Activated naive CD4-positive, alpha-beta T cell treated with anti-CD3 and anti-CD28 coated beads for 36 hours (primary cell): ENCODE results near the gene COX5B. TPM values are rescaled to one million over a fixed set of nuclear protein-coding genes. Genes with fewer than 3 reads are reported as not detected.
"Not testable (repeated sequence)": the region's sequence is repeated elsewhere in the genome, so short reads cannot be mapped to it uniquely, and the experiment has no call there.

Experiments
- CTCF ChIA-PET: fragments of 350-600 bp; sonication (Branson Sonifier 250); formaldehyde crosslinking; loops from one replicate; lab custom pipeline; 2021; ENCODE audit warnings: antibody characterized with exemption; lab: Charles Lee
- DNase-seq: peaks from one replicate; pipeline ENCODE4 v3.0.0-alpha.2; 2020
- H3K27ac Mint-ChIP-seq: one replicate; pipeline ENCODE4 v1.8.0; 2021; ENCODE audit warnings: mild to moderate bottlenecking, mixed read lengths
- H3K27me3 Mint-ChIP-seq: one replicate; pipeline ENCODE4 v1.8.0; 2021; ENCODE audit warnings: low read depth, mixed read lengths
- H3K36me3 Mint-ChIP-seq: one replicate; pipeline ENCODE4 v1.8.0; 2021; ENCODE audit warnings: low read depth, mixed read lengths
- H3K4me1 Mint-ChIP-seq: one replicate; pipeline ENCODE4 v1.8.0; 2021; ENCODE audit warnings: low read depth, mixed read lengths
- H3K4me3 Mint-ChIP-seq: one replicate; pipeline ENCODE4 v1.8.0; 2021; ENCODE audit warnings: mild to moderate bottlenecking, moderate library complexity, mixed read lengths
- H3K9me3 Mint-ChIP-seq: one replicate; pipeline ENCODE4 v1.8.0; 2021; ENCODE audit warnings: mixed read lengths
- intact Hi-C: fragments of 100-400 bp; cut with micrococcal nuclease; formaldehyde crosslinking; loops from one replicate; pipeline ENCODE4 v1.15.1; 2023
- total RNA-seq, 2 experiments: library from RNA; stranded (reverse); gene quantifications; one replicate each; pipeline ENCODE4 v1.2.3, GENCODE V29; 2021

Gene COX5B, protein sequence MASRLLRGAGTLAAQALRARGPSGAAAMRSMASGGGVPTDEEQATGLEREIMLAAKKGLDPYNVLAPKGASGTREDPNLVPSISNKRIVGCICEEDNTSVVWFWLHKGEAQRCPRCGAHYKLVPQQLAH
- 100 to 1,000 TPM; 245 to 267 TPM for total RNA-seq

DNA sequence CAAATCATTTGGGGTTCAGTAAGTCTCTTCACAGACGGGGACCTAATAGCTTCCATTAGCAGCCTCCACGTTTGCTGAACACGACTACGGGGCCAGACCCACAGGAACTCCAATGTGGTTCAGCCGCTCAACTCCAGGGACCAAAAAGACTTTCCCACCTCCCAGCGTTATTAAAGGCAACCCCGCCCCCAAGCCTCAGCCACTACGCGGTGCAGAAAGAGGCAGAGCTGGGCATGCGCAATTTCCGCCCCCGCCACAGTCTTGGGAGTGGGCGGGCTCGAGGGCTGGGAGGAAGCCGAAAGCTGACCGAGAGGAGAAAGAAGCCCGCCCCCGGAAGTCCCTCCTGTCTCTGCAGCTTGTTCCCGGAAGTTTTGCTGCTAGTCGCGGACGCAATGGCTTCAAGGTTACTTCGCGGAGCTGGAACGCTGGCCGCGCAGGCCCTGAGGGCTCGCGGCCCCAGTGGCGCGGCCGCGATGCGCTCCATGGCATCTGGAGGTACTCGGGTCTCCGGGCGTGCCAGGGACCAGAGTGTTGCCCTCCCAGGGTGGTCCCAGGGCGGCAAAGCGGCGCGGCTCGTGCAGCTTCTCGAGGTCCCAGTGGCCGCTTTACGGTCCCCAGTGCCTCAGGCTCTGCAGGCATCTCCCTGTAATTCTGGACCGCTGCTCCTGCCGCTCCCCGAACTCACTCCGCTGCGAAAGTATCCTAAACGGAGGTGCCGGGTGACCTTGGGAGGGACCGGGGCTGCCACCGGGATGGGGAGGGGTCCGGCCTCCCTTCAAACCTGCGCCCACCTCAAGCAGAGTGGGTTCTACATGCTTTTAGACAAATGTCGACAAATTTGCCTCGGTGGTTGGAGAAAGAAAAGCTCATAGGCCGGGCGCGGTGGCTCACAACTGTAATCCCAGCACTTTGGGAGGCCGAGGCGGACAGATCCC is at the start of gene COX5B:
TSS of gene COX5B (plus strand) at position 368 of the 935 bp plus-strand sequence. CDS start at position 393, 25 bp downstream.
- peak; percentile 99 for DNase-seq
- Mint-ChIP-seq H3K27ac (peak within 1 kb of the TSS; percentile 96), H3K9me3 (no peaks in the 10 kb centered on the region), H3K36me3 (peaks cover 26% of the 10 kb centered on the region), H3K27me3 (no peaks in the 10 kb centered on the region), H3K4me1 (peaks cover 21% of the 10 kb centered on the region), H3K4me3 (peak within 1 kb of the TSS; percentile 94)
- intact Hi-C loops, result loop anchor here (1.0 to 5.0 kb wide), 4 partner anchors 18 to 67 kb away; partner anchors contain the start of genes ACTR1B and ZAP70
- CTCF ChIA-PET, result interaction anchor here (0.8 to 3.2 kb wide), 8 partner anchors 16 to 68 kb away, joined by 3 to 23 read pairs (median 8); partner anchors contain the start of genes ACTR1B and ZAP70

DNA sequence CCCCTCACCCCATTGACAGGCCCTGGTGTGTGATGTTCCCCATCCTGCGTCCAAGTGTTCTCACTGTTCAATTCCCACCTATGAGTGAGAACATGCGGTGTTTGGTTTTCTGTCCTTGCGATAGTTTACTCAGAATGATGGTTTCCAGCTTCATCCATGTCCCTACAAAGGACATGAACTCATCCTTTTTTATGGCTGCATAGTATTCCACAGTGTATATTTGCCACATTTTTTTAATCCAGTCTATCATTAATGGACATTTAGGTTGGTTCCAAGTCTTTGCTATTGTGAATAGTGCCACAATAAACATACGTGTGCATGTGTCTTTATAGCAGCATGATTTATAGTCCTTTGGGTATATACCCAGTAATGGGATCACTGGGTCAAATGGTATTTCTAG is 49.7 kb upstream of the COX5B start:
- H3K9me3 Mint-ChIP-seq, H3K27ac Mint-ChIP-seq, H3K4me3 Mint-ChIP-seq, DNase-seq, H3K27me3 Mint-ChIP-seq, H3K4me1 Mint-ChIP-seq, CTCF ChIA-PET, H3K36me3 Mint-ChIP-seq: not testable (repeated sequence)
- intact Hi-C loops, result loop anchor here (10.0 kb wide), 1 partner anchor 399 kb away; the partner anchor contains the start of gene TMEM131

DNA sequence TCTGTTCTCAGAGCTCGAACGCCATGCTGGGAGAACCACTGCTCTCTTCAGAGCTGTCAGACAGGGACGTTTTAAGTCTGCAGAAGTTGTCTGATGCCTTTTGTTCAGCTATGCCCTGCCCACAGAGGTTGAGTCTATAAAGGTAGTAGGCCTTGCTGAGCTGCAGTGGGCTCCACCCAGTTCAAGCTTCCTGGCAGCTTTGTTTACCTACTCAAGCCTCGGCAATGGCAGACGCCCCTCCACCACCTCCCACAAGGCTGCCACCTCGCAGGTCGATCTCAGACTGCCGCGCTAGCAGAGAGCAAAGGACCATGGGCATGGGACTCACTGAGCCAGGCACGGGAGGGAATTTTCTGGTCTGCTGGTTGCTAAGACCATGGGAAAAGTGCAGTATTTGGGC is 44.3 kb upstream of the COX5B start:
- H3K4me3 Mint-ChIP-seq, DNase-seq, CTCF ChIA-PET: not testable (repeated sequence)

DNA sequence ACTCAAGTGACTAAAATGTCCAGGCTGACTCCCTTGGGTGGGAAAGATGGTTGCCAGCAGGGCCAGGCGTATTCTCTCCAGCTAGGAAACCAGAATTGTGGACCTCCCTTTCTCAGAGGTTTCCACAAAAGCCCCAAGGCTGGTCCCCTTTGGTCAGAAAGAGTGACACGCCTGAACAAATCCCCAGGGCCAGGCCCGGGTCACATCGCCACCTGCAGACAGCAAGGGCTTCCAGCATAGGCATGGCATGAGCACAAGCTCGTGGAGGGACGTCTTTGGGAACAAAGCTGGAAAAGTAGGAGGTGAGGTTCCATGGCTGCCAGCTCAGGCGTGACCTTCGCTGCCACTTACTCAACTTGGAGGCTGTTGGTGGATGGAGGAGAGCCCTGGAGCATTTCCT is 40.8 kb upstream of the COX5B start:
- H3K27me3 Mint-ChIP-seq, intact Hi-C loops, H3K4me3 Mint-ChIP-seq, CTCF ChIA-PET, H3K4me1 Mint-ChIP-seq, H3K36me3 Mint-ChIP-seq, H3K9me3 Mint-ChIP-seq, H3K27ac Mint-ChIP-seq, DNase-seq: not testable (repeated sequence)

More for the DNA sequence above, 44.3 kb upstream of the COX5B start:
- H3K27me3 Mint-ChIP-seq, H3K27ac Mint-ChIP-seq, intact Hi-C loops, H3K9me3 Mint-ChIP-seq, H3K36me3 Mint-ChIP-seq, H3K4me1 Mint-ChIP-seq: not testable (repeated sequence)

DNA sequence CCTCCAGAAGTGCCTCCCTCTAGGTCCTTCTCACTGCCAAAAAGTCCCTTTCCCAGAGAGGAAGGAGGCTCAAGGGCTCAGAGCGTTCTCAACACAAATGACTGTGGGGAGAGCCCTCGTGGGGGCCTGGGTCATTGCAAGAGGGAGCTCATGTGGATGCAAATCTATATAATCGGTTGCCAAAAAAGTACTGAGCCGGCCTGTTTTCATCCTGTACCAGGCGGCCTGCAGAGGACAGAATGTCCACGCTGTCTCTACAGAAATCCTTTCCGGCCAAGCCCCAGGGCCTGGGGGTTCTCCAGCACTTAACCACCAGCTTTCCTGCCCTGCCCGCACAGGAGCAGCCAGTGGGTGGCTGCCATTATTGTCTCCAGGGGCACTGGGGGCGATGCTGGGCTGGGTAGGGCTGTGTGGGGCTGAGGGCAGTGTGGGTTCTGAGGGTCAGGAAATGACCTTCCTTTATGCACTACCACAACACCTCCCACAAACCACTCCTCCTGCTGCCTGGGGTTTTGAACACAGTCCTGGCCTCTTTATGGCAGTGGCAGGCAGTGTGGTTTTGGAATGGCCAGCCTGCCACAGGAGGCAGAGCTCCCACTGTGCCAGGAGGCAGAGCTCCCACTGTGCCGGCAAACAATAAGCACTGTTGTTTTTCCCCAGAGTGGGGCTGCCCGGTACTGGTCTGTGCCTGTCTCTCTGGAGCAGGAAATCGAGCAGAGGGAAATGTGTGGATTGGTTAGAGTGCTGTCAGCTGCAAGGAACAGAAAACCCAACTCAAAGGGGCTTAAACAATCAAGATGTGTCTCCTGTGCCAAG is 40.1 kb upstream of the COX5B start:
- H3K27me3 Mint-ChIP-seq, H3K36me3 Mint-ChIP-seq, H3K9me3 Mint-ChIP-seq, H3K27ac Mint-ChIP-seq, H3K4me3 Mint-ChIP-seq, H3K4me1 Mint-ChIP-seq, CTCF ChIA-PET, intact Hi-C loops, DNase-seq: not testable (repeated sequence)

DNA sequence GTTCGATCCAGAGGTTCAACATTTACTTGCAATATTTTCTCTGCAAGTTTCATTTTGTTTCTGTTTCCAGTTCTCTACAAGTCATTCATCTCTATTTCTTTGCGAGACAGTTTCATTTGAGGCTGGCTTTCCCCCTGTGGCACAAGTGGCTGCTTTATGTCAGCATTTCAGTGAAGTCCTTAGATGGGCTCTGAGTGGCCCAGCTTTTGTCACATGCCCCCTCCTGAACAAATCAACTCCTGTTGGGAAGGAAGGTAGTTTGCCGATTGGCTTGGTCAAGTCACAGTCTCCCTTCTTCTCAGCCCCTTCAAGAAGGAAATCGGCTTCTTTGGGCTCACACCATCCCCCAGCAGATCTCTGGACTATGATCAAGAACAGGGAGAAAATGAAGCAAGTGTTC is 37.1 kb upstream of the COX5B start:
- CTCF ChIA-PET, H3K4me1 Mint-ChIP-seq, H3K4me3 Mint-ChIP-seq, intact Hi-C loops, DNase-seq, H3K36me3 Mint-ChIP-seq, H3K9me3 Mint-ChIP-seq, H3K27me3 Mint-ChIP-seq, H3K27ac Mint-ChIP-seq: not testable (repeated sequence)

DNA sequence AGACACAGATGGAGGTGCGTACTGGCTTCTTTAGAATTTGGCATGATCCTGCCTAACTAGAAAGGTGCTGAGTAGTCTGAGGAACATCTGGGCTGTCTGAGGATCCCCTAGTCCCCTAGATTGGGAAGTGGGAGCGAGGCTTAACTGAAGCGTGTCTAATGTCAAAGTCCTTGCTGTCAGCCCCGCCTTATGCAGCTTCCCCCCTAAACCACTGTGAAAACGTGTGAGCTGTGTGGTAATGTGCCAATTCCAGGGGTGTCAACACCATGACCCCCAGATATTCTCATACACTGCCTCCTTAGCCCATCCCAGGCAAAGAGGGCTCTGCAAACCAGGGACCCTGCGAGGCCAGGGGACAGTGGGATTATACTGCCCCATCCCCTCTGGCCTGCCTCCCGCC is 34.0 kb upstream of the COX5B start:
- H3K27me3 Mint-ChIP-seq, DNase-seq, H3K27ac Mint-ChIP-seq, H3K9me3 Mint-ChIP-seq, H3K4me3 Mint-ChIP-seq, H3K4me1 Mint-ChIP-seq, intact Hi-C loops, CTCF ChIA-PET, H3K36me3 Mint-ChIP-seq: not testable (repeated sequence)

DNA sequence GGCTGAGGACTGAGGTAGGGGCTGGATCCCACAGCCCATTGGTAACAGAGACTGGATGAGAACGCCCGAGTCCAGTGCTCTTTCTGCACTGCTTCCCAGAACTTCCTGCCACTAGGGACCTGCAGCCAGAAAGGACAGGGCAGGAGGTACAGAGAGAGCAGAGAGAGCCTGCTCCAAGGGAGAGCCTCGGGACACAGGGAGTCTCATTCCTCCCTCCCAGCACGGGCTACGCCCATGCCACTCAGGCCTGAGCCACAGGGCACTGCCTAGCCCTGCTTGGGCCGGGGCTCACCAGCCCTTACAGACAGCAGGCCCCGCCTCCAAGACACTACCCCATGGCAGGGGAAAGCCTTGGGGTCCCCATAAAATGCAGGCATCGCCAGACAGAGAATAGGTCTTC is 30.1 kb upstream of the COX5B start:
- H3K27me3 Mint-ChIP-seq, DNase-seq, H3K27ac Mint-ChIP-seq, intact Hi-C loops, H3K4me3 Mint-ChIP-seq, H3K36me3 Mint-ChIP-seq, CTCF ChIA-PET, H3K9me3 Mint-ChIP-seq, H3K4me1 Mint-ChIP-seq: not testable (repeated sequence)

DNA sequence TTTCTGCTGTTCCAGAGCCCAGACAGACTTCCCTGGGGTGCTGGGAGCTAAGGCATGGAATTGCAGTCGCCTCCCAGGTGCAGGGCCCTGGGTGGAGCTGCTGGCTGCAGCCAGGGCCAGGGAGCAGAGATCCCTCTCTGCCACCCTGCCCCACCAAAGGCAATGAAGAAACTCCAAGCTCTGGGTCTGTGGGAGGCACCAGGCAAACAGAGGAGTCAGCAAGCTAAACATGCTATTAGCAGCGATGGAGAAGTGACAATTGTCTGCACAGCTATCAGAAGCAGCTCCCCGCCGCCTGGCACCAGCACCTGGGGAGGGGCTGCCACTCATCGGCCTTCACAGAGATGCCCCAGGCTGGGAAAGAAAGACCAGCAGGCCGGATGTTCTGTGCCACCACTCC is 28.0 kb upstream of the COX5B start:
- H3K9me3 Mint-ChIP-seq, result no peaks in the 10 kb centered on the region
- no peak overlapping the region for H3K27ac Mint-ChIP-seq
- H3K36me3 Mint-ChIP-seq, result no peaks in the 10 kb centered on the region
- CTCF ChIA-PET, result no interaction called here
- intact Hi-C loops, result no loop called here
- H3K4me3 Mint-ChIP-seq, result no peak overlapping the region
- no peaks in the 10 kb centered on the region for H3K27me3 Mint-ChIP-seq
- no peaks in the 10 kb centered on the region for H3K4me1 Mint-ChIP-seq
- no peak for DNase-seq

DNA sequence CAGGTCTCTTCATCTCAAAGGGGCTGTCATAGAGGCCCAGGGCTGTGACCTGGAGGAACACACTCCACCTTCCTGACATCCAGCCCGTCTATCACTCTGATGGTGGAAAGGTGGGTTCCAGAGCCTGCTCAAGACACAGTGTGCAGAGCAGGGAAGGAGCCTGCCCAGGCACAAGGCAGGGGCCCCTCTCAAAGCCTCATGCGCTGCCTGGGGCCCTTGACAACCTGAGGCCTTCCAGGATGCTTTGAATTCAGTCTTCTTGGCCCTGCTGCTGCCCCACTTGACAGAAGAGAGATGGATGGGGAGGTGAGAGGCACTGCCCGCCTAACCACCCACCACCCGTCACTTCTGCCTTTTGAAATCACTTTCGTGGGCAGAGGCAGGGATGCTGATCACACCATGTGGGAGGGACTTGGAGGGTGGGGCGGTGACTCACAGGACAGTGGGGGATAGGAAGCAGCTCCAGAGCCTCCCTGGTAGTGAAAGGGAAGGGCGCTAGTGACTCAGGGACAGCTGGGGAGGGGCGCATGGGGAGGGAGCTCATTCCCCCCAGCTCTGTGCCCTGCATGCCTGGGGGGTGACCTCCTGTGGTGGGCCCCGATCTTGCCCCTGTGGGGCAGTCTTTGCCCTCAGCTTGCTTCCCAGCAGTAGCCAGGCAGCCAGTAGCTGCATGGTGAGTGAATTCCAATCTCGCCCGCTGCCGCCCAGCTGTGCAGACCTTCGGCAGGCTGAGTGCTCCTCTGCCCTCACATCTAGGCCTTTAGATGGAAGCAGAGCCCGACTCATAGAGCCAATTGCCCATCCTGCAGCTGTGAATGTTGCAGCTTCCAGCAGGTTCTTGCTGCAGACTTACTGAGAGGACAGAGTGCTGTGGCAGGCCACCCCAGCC is 26.7 kb upstream of the COX5B start:
- H3K27ac Mint-ChIP-seq, intact Hi-C loops, H3K36me3 Mint-ChIP-seq, H3K4me3 Mint-ChIP-seq, CTCF ChIA-PET, H3K4me1 Mint-ChIP-seq, H3K27me3 Mint-ChIP-seq, H3K9me3 Mint-ChIP-seq: not testable (repeated sequence)
- peak; percentile 8 for DNase-seq

DNA sequence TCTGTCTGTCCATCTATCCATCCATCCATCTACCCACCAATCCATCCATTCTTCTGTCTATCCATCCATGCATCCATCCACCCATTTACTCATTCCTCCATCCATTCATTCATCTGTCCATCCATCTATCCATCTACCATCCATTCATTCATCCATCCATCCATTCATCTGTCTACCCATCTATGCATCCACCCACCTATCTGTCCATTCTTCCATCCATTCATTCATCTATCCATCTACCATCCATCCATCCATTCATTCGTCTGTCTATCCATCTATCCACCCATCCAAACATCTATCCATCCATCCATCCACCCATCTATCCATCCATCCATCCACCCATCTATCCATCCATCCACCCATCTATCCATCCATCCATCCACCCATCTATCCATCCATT is 25.4 kb upstream of the COX5B start:
- intact Hi-C loops, H3K4me3 Mint-ChIP-seq, H3K36me3 Mint-ChIP-seq, CTCF ChIA-PET, H3K4me1 Mint-ChIP-seq, H3K9me3 Mint-ChIP-seq, DNase-seq, H3K27ac Mint-ChIP-seq, H3K27me3 Mint-ChIP-seq: not testable (repeated sequence)

DNA sequence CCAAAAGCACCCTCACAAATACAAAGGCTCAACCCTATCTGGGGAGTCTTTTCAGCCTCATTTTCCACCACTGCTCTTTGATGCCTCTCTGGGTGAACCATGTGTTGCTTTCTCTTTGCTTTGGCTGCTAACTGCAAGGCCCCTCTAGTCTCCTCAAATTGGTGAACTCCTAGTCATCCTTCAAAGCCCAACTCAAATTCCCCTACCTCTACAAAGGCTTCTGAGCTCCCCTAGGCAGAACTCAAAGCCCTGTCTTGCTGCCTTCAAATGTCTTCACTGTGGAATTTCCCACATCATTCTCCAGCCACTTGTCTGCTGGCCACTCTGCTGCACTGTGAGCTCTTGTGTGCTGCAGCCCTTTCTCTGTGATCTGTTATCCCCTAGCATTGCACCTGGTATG is 22.9 kb upstream of the COX5B start:
- DNase-seq, CTCF ChIA-PET, H3K27me3 Mint-ChIP-seq, H3K4me3 Mint-ChIP-seq, H3K27ac Mint-ChIP-seq, intact Hi-C loops, H3K9me3 Mint-ChIP-seq, H3K4me1 Mint-ChIP-seq, H3K36me3 Mint-ChIP-seq: not testable (repeated sequence)
